ENCODE data around the gene POLD2.
"Not testable (repeated sequence)": the region's sequence is repeated elsewhere in the genome, so short reads cannot be mapped to it uniquely, and the experiment has no call there.

The POLD2 gene

DNA sequence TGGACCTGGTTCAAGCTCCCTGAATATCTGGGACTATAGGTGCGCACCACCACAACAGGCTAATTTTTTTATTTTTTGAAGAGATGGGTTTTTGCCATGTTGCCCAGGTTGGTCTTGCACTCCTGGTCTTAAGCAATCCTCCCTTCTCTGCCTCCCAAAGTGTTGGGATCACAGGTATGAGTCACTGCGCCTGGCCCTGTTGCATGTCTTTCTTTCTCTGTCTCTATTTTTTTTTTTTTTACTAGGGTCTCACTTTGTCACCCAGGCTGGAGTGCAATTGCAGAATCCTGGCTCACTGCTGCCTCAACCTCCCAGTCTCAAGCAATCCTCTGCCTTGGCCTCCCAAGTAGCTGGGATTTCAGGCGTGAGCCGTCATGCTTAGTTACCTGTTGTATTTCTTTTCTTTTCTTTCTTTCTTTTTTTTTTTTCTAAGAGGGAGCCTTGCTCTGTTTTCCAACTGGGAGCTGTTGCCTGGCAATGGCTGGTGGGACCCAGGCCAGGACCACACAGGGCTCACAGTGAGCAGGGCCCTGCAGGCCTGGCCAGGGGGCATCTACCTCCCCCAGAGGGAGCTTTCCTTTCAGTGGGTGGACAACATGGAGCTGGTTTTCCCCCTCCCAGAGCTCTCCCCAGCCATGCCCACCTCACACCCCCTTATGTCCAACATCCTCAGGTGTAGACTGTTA, 11.7 kb upstream of the POLD2 start:
- no peak for DNase-seq

DNA sequence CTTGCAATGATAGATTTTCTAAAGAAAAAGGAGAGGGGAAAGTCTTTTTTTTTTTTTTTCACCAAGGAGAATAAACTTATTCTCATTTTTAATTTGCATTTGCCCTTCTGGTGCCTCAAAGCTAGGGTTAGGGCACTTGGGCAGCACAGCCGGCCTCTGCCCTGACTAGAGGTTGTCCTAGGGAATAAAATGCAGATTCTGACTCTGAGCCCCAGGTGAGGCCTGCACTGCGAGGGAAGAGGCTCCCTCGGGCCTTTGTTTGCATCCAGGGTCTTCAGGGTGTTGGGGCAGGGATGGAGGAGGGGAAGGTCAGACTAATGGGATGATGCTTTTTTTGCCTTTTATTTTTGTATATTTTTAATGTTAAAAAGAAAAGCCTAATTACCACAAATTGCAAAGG, 9.9 kb upstream of the POLD2 start:
- no peak for DNase-seq

DNA sequence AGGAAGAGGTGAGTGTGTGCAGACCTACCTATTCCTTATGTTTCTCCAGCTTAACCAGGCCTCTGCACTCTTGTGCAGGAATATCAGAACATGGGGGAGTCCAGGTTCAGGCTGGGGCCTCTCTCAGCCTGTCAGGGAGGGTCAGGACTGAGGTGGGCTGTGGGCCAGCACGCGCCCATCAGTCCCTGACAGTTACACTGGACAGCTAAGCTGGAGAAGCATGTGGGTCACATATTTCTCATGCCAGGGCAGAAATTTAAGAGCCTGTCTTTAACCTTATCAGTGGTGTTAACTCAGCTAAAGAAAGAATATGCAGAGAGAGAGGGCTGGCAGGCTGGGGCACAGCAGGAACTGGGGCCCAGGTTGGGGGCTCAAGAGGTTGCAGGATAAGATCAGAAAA, 8.7 kb upstream of the POLD2 start:
- DNase-seq, result no peak

DNA sequence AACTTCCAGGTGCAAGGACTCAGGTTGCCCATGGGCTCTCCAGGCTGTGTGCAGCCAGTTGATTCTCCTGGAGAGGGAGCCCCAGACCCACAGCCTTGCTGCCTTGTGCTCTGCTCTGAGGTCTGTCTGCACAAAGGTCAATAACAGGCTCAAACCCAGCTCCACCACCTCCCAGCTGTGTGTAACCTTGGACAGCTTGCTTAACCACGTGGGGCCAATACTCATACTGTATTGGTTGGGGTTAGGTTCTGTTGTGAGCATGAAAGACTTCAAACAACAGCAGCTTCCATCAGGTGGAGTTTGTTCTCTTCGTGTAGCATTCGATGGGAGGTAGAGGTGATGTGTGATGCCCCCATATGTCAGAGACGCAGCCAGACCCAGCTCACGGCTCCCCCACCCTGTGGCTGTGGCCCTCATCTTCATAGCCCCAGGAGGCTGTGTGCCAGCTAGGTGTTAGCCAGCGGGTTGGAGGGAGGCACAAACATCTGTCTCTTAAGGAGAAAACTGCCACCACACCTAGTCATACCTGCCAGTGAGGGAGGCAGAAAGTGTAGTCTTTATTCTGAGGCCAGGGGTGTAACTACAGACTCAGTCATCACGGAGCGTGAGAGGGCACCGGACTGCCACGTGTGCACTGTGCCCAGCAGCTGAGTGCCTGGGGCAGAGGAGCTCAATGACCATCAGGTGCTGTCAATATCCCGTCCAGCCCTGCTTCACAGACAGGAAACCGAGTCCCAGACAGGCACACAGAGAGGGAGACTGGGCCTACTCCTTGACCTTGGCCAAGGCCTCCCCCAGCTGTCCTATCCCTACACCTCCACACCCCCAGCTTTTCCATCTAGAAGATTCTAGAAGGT, 8.1 kb upstream of the POLD2 start:
- DNase-seq, result no peak

DNA sequence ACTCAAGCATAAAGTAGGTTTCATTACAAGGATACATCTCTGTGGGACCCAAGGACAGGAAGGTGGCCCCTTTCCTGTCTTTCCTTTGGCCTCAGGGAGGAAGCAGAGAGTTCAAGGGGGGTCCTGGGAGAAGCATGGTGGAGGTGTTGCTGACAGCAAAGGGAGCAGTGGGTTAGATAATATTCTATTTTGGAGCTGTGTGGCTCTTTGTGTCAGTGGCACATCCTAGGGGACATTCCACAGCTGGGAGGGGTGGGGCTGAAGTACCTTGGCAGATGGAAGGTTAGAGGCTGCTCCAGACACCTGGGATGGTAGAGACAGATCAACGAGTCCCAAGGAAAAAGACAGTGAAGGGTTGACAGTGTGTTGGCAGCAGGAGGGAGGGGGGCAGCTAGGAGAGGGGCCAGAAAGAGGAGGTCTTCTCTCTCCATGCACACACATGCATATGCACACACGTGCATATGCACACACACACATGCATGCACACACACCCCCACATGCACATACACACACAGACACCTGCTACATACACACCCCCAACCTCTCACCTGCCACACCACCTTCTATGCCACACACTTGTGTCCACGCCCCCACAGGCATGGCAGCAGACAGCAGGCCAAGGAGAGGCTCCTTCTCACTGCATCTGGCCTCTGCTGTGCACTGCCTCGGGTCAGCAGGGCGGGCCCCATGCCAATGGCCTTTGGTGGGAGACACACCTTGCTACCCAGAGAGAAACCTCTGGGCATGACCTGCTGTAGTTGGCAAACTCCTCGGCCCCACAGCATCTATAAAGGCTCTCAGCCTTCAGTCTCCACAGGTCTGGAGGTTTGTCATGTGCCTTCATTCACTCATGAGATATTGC, 5.6 kb upstream of the POLD2 start:
- DNase-seq, result no peak

DNA sequence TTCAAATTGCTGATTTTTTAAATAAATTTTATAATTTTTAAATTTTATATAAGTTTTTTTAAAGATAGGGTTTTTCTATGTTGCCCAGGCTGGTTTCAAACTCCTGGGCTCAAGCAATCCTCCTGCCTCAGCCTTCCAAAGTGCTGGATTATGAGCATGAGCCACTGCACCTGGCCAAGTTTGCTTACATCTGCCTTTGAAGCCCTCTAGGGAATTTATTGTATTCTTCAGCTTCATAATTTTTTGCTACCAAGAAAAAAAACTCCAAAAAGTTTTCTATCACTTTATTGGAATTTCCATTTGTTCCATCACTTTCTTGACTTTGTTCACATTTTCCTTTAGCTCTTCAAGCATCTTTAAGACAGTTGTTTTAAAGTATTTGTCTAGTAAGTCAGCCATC, 3.8 kb upstream of the POLD2 start:
- no peak for DNase-seq

DNA sequence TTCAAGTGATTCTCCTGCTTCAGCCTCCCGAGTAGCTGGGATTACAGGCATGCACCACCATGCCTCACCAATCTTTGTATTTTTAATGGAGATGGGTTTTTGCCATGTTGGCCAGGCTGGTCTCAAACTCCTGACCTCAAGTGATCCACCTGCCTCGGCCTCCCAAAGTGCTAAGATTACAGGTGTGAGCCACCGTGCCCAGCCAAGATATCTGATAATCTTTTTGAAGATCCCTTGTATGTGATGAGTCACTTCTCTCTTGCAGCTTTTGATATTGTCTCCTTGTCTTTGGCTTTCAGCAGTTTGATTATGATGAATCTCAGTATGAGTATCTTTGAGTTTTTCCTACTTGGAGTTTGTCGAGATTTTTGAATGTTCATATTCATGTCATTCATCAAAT, 3.2 kb upstream of the POLD2 start:
- not testable (repeated sequence) for DNase-seq

DNA sequence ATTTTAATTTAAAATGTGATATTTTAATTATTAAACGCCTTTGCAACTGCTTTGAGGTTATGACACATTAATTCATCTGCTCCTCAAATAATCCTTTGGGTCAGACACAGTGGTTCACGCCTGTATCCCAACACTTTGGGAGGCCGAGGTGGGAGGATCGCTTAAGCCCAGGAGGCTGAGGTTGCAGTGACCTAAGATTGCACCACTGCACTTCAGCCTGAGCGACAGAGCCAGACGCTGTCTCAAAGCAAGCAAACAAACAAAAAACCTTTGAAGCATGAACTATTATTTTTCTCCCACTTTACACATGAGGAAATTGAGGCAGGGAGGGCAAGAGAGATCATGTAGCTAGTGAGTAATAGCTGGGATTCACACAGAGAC, 1.5 kb upstream of the POLD2 start:
- DNase-seq, result no peak

DNA sequence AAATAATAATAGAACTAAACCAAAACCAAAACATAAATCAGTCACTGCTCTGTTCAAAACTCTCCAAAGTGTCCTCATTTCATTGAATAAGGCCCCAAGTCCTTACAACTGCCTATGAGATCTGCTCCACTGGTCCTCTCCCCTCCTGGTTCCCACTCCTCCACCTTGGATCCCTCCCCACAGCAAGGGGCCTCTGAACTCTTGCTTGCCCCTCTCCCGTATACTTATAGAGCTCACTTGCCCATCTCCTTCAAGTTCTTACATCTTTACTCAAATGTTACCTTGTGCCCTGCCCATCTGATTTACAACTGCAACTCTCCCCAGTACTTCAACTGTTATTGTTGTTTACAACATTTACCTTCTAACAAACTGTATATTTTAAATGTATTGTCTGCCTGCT, 819 bp downstream of the POLD2 start:
- no peak for DNase-seq

DNA sequence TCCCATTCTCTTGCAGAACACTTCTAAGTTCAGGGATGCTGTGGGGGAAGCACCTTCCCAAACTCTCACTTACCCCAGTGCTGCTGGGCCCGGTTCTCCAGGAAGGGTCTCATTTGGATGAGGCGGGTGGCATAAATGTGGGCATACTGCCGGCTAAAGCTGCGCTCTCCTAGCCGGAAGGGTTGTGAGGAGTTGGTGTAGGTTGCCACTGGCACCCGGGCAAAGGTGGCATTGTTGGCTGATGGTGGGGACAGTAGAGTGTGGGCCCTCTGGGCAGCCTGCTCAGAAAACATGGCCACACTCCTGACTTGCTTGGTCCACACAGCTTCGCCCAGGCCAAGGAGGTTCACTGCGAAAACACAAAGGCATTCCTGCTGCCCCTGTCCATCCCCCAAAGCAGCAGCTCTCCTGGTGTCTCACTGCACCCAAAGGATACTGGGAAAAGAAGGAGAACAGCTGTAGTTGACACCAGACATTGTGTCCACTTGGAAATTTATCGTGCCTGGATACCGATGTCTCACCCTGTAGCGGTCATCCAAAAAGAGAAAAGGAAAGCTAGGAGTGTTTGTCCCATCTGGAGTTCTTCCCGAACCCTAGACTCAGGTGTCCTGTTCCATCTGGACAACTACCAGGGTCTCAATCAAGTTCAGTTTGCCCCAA, 1.5 kb downstream of the POLD2 start:
- DNase-seq, result no peak

DNA sequence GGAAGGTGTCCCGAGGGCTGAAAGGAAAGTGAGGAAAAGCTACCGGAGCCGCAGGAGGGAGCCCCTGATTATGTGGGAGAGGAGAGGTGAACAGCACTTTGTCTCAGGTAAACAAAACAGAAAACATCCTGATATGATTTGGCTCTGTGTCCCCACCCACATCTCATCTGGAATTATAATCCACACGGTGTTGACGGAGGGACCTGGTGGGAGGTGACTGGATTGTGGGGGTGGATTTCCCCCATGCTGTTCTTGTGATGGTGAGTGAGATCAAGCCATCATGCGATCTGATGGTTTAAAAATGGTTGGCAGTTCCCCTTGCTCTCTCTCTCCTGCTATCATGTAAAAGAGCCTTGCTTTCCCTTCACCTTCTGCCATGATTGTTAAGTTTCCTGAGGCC, 3.0 kb downstream of the POLD2 start:
- no peak for DNase-seq

DNA sequence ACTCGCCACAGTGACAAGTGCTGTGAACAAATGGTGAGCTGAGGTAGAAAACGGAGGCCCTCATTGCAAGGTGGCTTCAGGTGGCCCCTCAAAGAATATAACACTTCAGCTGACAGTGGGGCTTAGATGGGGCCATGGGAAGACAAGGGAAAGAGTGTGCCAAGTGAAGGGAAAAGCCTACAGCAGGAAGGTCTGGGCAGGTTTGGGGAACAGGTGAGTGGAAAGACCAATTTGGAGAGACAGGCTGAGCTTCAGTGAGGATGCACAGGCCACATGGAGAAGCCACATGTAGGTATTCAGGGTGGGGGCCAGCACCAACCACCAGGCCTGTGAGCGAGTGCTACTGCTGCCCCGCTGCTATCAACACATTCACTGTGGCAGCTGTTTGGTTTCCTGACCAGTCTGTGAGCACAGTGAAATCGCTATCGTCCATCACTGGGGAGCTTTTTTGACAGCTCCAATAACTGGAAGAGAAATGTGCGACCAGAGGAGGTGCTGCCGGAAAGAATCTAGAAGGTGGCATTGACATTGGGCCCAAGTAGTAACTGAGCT, 3.4 kb downstream of the POLD2 start:
- DNase-seq, result no peak

DNA sequence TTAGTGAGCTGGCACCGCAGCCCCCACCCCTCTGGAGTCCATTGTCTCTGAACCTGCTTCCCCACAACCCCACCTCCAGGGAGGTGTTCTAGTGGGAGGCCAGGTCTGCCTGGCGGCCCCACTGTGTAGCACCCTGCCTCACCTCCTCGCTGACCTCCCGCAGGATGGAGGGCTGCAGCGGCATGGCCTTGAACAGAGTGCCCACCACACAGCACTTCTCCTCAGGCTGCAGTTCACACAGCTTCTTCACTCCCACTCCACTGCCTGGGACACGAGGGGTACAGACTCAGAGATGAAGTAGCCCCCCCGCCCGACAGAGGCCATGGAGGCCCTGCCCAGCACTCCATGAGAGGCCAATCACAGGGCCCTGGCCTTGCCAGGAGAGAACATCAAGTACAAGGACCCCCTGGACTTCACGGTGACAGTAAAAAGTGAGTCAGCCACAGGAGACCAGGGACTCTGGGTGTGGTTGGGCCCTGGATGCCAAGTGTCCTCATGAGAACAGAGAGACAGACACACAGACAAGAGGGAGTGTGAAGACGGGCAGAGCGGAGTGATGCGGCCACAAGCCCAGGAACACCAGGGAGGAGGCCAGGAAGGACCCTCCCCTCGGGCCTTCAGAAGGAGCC, 5.4 kb downstream of the POLD2 start:
- DNase-seq, result no peak

DNA sequence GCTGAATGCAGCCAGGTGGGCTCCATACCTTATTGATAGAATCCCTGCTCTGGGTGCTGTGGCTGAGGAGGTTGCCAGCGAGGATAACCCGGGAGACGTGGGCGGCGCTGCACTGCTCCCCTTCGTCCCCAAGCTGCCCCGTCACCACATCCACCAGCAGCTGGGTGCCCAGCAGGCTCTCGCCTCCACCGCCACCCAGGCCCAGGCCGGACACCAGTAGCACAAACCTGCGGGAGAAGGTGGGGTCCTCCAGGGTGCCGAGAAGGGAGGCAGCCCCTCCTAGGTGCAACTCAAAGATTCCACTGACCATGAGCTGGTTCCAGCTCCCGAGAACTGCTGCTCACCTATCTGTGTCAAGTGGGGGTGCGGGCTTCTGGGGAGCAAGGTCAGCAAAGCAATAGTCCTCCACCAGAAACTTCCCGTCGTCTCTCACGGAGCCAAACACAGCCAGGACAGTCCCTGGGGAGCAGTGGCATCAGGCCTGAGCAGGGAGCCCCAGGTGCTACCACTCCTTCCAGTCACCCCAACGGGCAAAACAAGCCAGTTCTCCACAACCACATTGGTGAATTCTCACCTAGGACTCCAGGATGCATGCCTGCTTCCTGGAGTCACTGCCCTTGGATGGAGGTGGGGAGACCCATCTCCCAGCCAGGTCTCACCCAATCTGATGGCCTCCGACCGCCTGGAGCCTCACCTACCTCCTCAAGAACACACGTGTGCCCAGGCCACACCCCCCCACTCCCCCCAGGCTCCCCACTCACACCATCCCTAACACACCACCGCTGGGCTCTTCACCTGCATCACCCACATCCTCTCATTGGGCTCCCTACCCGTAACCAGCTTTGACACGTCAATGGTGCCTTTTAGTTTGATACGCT, 6.3 kb downstream of the POLD2 start:
- DNase-seq, result no peak

DNA sequence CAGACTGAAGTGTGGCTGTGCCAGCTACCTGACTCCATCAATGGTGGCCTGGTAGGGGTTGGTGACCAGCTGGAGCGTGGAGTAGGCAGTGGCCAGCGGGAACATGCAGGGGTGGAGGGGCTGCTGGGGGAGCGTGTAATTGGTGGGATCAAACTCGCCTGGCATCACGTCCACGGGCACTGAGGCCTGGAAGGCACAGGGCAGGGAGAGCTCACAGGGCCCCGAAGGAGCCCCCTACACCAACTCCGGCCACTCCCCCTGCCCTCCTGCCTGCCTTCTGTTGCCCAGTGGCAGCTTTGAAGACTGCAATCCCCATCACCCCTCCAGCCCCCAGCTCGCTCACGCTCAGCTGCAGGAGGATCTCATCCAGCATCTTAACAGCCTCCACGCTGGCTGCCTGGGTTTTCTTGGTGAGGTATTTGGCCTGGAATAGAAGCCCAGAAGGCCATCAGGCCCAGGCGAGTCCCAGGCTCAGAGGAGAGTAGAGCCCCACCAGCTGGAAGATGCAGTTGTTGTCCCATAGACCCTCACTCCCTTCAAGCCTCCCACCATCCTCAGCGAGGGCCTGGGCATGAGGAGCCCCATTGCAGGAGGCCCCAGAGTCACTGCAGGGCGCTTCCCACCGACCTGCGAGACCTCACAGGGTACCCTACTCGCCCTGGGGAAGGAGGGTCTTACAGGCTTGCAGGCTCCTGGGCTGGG, 7.1 kb downstream of the POLD2 start:
- DNase-seq, result no peak

DNA sequence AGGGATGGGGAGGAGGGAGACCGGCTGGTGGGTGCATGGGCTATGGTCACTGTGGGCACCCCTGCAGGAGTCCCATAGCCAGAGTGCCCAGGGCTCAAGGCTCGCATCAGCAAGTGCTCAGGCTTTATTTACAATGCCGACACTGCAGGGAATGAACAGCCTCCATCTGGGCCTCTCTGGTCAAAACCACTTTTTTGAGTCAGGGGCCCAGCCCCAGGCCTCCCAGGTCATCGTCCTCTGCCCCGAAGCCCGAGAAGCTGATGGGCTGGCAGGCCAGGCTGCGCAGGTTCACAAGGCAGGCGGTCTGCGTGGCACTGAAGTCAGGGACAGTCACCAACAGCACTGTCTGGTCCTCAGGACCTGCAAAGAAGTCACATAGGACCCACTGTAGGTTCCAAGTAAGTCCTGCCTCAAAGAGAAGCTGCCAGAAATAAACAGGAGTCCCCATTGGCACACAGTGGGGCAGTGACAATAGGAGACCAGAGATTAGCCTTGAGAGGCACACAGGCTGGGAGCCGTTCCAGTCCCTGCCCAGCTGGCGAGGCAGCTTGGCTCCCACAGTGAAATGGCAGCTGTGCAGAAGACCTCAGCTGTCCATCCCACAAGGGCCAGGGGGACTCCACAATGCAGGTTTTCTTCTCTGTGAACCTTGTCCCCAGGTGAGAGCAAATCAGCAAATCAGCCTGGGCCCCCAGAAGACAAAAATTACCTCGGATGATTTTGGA, 8.6 kb downstream of the POLD2 start:
- DNase-seq, result no peak

DNA sequence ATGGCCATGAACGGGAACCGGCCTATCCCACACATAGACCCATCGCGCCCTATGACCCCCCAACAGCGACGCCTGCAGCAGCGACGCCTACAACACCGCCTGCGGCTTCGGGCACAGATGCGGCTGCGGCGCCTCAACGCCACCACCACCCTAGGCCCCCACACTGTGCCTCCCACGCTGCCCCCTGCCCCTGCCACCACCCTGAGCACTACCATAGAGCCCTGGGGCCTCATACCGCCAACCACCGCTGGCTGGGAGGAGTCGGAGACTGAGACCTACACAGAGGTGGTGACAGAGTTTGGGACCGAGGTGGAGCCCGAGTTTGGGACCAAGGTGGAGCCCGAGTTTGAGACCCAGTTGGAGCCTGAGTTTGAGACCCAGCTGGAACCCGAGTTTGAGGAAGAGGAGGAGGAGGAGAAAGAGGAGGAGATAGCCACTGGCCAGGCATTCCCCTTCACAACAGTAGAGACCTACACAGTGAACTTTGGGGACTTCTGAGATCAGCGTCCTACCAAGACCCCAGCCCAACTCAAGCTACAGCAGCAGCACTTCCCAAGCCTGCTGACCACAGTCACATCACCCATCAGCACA, 9.5 kb downstream of the POLD2 start:
- DNase-seq, result no peak

DNA sequence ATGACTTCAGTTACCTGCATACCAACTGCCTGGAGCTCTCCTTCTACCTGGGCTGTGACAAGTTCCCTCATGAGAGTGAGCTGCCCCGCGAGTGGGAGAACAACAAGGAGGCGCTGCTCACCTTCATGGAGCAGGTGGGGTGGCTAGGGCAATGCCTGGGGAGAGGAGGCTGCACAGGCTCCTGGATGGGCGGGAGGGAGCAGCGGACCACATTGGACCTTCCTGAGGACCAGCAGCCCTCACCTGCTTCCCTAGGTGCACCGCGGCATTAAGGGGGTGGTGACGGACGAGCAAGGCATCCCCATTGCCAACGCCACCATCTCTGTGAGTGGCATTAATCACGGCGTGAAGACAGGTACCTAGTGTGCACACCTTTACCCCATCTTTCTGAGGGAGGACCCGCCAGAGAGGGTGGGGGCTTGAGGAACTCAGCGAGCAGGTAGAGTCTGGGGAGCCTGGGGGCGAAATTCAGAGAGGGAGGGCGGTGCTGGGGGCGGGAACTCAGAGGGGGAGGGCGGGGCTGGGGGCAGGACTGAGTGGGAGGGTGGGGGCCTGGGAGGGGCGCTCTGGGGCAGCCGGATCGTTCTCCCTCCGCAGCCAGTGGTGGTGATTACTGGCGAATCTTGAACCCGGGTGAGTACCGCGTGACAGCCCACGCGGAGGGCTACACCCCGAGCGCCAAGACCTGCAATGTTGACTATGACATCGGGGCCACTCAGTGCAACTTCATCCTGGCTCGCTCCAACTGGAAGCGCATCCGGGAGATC, 10.2 kb downstream of the POLD2 start:
- peak; percentile 81 for DNase-seq

Data from NCI-H1105 treated with DMSO at 0.1 percent for 48 hours (cell line).